HepG2 (cell line): ENCODE data around the gene PPA1. TPM values are rescaled to one million over a fixed set of nuclear protein-coding genes. Genes with fewer than 3 reads are reported as not detected.
A peak's percentile ranks its signal among the peaks of the same experiment; 100 is the strongest.
"Not testable (repeated sequence)": the region's sequence is repeated elsewhere in the genome, so short reads cannot be mapped to it uniquely, and the experiment has no call there.

Experiments used
- ATAC-seq: fragments of 200-7000 bp; cut with Tn5 transposase; 3 replicates; pipeline ENCODE4 v1.9.1; 2020; ENCODE audit warnings: mild to moderate bottlenecking, moderate library complexity
- BruUV-seq: library from RNA; stranded (reverse); fragments of 400-500 nt; replicated peaks from 2 replicates; lab custom pipeline; 2021; lab: Mats Ljungman, UMichigan
- CTCF ChIA-PET: fragments of 300-600 bp; formaldehyde crosslinking; extraction: SDS; loops from one replicate; lab custom pipeline; 2021; ENCODE audit warnings: low total read pairs, inconsistent platforms, low intra/inter-chr PET ratio; lab: Yijun Ruan, JAX
- POLR2A ChIA-PET: fragments of 350-600 bp; sonication (Branson Sonifier 250); formaldehyde crosslinking; loops from one replicate; lab custom pipeline; 2020; ENCODE audit warnings: antibody characterized with exemption, inconsistent platforms; lab: Yijun Ruan, JAX
- DNase-seq: peaks from one replicate; pipeline ENCODE4 v3.0.0-alpha.2; 2015; ENCODE audit warnings: low spot score
- FAIRE-seq: peaks from 3 replicates; lab custom pipeline; 2011; peaks lifted over from hg19 to GRCh38; lab: Jason Lieb, UNC
- H2AFZ ChIP-seq: one replicate; pipeline ENCODE4 v1.6.1; 2011; ENCODE audit warnings: low read length, inconsistent platforms
- H3K27ac ChIP-seq: fragments of 300-600 bp; 3 replicates; pipeline ENCODE4 v1.8.0; 2011; ENCODE audit warnings: mixed run types, mild to moderate bottlenecking, mixed read lengths, low read length, inconsistent platforms; ENCODE audit not compliant: insufficient read depth; ENCODE audit errors: extremely low read length
- H3K27me3 ChIP-seq, 2 experiments: fragments of 200-600 bp in 1 of 2; 2 replicates in 1 of 2; 3 replicates in 1 of 2; pipeline versions ENCODE4 v1.6.0 to v1.8.0; 2011; ENCODE audit warnings: low read length in 2 of 2, mild to moderate bottlenecking in 2 of 2, moderate library complexity in 2 of 2, inconsistent platforms in 1 of 2; ENCODE audit not compliant: insufficient read depth in 2 of 2, control insufficient read depth in 1 of 2
- H3K36me3 ChIP-seq, 2 experiments: fragments of 200-600 bp in 1 of 2; replicated peaks in 1 of 2; 2 replicates in 1 of 2; 3 replicates in 1 of 2; pipeline versions ENCODE4 v1.5.1 to v1.8.0; 2011; ENCODE audit warnings: low read length in 2 of 2, inconsistent platforms in 1 of 2; ENCODE audit not compliant: insufficient read depth in 2 of 2, control insufficient read depth in 1 of 2
- H3K4me1 ChIP-seq: 2 replicates; pipeline ENCODE4 v1.5.1; 2012; ENCODE audit warnings: low read length, inconsistent platforms; ENCODE audit not compliant: insufficient read depth
- H3K4me2 ChIP-seq: 2 replicates; pipeline ENCODE4 v1.6.0; 2011; ENCODE audit warnings: low read depth, low read length, inconsistent platforms
- H3K4me3 ChIP-seq, 3 experiments: fragments of 200-600 bp in 1 of 3; sonication (generic), shearing (Covaris generic) in 1 of 3; replicated peaks in 1 of 3; 2 replicates each; pipeline ENCODE4 v1.5.1; 2011 to 2016; ENCODE audit warnings: low read length in 3 of 3, inconsistent platforms in 2 of 3, low read depth in 2 of 3, mild to moderate bottlenecking in 2 of 3, control low read depth in 1 of 3, mixed read lengths in 1 of 3; ENCODE audit not compliant: insufficient read depth in 1 of 3
- H3K79me2 ChIP-seq: one replicate; pipeline ENCODE4 v1.6.1; 2011; ENCODE audit warnings: low read length, inconsistent platforms; ENCODE audit not compliant: insufficient read depth
- H3K9ac ChIP-seq: 2 replicates; pipeline ENCODE4 v1.6.0; 2011; ENCODE audit warnings: mild to moderate bottlenecking, low read depth, low read length, inconsistent platforms; ENCODE audit not compliant: insufficient read depth
- H3K9me3 ChIP-seq: 2 replicates; pipeline ENCODE4 v1.5.1; 2012; ENCODE audit warnings: mild to moderate bottlenecking, low read length
- H4K20me1 ChIP-seq: 2 replicates; pipeline ENCODE4 v1.6.0; 2011; ENCODE audit warnings: inconsistent platforms, mild to moderate bottlenecking, low read length, moderate library complexity; ENCODE audit not compliant: insufficient read depth
- SMARCE1 ChIP-seq: fragments of 450-650 bp; IDR thresholded peaks from 2 replicates; pipeline ENCODE4 v1.6.1; 2017; ENCODE audit warnings: borderline replicate concordance
- ZNF12 ChIP-seq: sonication (generic); formaldehyde crosslinking; IDR thresholded peaks from 2 replicates; pipeline ENCODE4 v1.5.0; 2020; ENCODE audit warnings: missing genetic modification reagents
- ZNF121 ChIP-seq: sonication (generic); formaldehyde crosslinking; IDR thresholded peaks from 2 replicates; pipeline ENCODE4 v1.5.0; 2020; ENCODE audit warnings: mild to moderate bottlenecking, missing genetic modification reagents
- WGBS: methylation state at CpG from one replicate; pipeline ENCODE4 v1.1.6; 2017; ENCODE audit warnings: low lambda C conversion rate; 5-methylcytosine and 5-hydroxymethylcytosine counted together
- in situ Hi-C: cut with HindIII; loops from 2 replicates; pipeline ENCODE4 v1.10.0; 2017; ENCODE audit warnings: low pct_unique_long_range_greater_than_20kb; ENCODE audit not compliant: extremely low pct_ligation_motif_present
- intact Hi-C: fragments of 100-400 bp; cut with micrococcal nuclease; formaldehyde crosslinking; loops from one replicate; pipeline ENCODE4 v1.10.0; 2022; ENCODE audit not compliant: unreplicated experiment
- polyA plus RNA-seq, 8 experiments: library from polyadenylated mRNA; depleted of rRNA in 3 of 8; stranded (reverse) in 7 of 8; unstranded in 1 of 8; fragments of >200 nt; fragmentation: Illumina TruSeq in 4 of 8; extraction: Trizol in 4 of 8; gene quantifications; 2 replicates each; pipeline versions ENCODE4 v1.2.1 to v1.2.3, GENCODE V29; 2011 to 2016; ENCODE audit warnings: low read depth in 4 of 8, missing spikeins in 1 of 8, mixed read lengths in 1 of 8; ENCODE audit not compliant: insufficient read depth in 1 of 8
- total RNA-seq, 5 experiments: library from RNA; depleted of rRNA; stranded (reverse); fragments of >200 nt; fragmentation: Illumina TruSeq; extraction: Trizol; gene quantifications; 2 replicates each; pipeline ENCODE4 v1.2.3, GENCODE V29; 2016; ENCODE audit warnings: low read depth in 1 of 5
- TF ChIP-seq, protein P1 (sequence below): sonication (generic); formaldehyde crosslinking; conservative IDR thresholded peaks from 2 replicates; pipeline ENCODE4 v1.4.0; 2020; ENCODE audit warnings: missing genetic modification reagents

PPA1 gene
- total and polyA plus RNA-seq, 2 of the 13 experiments (the other 11 are each of a cell fraction or from before 2014, with no cell fraction given): 136 to 250 TPM

- in situ Hi-C loops (no loop called here), intact Hi-C loops (no loop called here)
- Histone ChIP-seq H3K79me2 (no peaks in the 10 kb centered on the region), H3K27me3 (peaks cover 0 to 14% of the 10 kb centered on the region in 2 experiments; a peak in 2 of 5 replicates), H3K36me3 (no peaks in the 10 kb centered on the region), H4K20me1 (no peaks in the 10 kb centered on the region), H3K4me3 (no peak overlapping the region), H3K27ac (no peak overlapping the region), H3K9ac (no peak overlapping the region), H2AFZ (no peak overlapping the region), H3K4me2 (no peak overlapping the region), H3K9me3 (no peaks in the 10 kb centered on the region), H3K4me1 (peaks cover 16% of the 10 kb centered on the region)
- ATAC-seq: no peak
- POLR2A ChIA-PET: no interaction called here
- TF ChIP-seq SMARCE1 (no peak), ZNF12 (CRISPR knock-in tag) (peak; percentile 92), ZNF121 (CRISPR knock-in tag) (no peak)
- TF ChIP-seq, protein P1, sequence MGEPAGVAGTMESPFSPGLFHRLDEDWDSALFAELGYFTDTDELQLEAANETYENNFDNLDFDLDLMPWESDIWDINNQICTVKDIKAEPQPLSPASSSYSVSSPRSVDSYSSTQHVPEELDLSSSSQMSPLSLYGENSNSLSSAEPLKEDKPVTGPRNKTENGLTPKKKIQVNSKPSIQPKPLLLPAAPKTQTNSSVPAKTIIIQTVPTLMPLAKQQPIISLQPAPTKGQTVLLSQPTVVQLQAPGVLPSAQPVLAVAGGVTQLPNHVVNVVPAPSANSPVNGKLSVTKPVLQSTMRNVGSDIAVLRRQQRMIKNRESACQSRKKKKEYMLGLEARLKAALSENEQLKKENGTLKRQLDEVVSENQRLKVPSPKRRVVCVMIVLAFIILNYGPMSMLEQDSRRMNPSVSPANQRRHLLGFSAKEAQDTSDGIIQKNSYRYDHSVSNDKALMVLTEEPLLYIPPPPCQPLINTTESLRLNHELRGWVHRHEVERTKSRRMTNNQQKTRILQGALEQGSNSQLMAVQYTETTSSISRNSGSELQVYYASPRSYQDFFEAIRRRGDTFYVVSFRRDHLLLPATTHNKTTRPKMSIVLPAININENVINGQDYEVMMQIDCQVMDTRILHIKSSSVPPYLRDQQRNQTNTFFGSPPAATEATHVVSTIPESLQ: no peak
- 96% methylated on average over 3 of the region's 3 CpGs for WGBS
- FAIRE-seq: no peak
- BruUV-seq: no TSS peak
- CTCF ChIA-PET: no interaction called here
- no peak for DNase-seq
These were observed 7.9 kb upstream of the PPA1 start for GRCh38 chr10:70241081-70241480.

DNA sequence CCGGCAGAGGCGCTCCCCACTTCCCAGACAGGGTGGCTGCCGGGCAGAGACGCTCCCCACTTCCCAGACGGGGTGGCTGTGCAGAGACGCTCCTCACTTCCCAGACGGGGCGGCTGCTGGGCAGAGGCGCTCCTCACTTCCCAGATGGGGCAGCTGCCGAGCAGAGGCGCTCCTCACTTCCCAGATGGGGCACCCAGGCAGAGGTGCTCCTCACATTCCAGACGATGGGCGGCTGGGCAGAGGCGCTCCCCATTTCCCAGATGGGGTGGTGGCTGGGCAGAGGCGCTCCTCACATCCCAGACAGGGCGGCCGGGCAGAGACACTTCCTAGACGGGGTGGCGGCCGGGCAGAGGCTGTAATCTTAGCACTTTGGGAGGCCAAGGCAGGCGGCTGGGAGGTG lies 6.8 kb upstream of the PPA1 start:
- H4K20me1 ChIP-seq, CTCF ChIA-PET, H3K36me3 ChIP-seq, in situ Hi-C loops, H3K9ac ChIP-seq, H3K9me3 ChIP-seq, H3K27ac ChIP-seq, DNase-seq, POLR2A ChIA-PET, H3K4me3 ChIP-seq, H3K27me3 ChIP-seq, H3K79me2 ChIP-seq, BruUV-seq, H2AFZ ChIP-seq, H3K4me2 ChIP-seq, intact Hi-C loops, FAIRE-seq, ATAC-seq: not testable (repeated sequence)
- 100% methylated on average over 1 of the region's 21 CpGs for WGBS
- H3K4me1 ChIP-seq: peaks cover 23% of the 10 kb centered on the region

- intact Hi-C loops, H3K79me2 ChIP-seq, H3K9ac ChIP-seq, DNase-seq, H3K4me3 ChIP-seq, H3K27ac ChIP-seq, BruUV-seq, H3K36me3 ChIP-seq, POLR2A ChIA-PET, CTCF ChIA-PET, in situ Hi-C loops, ATAC-seq, H2AFZ ChIP-seq, FAIRE-seq, H3K4me2 ChIP-seq, H4K20me1 ChIP-seq, H3K27me3 ChIP-seq, H3K9me3 ChIP-seq: not testable (repeated sequence)
- peaks cover 29% of the 10 kb centered on the region for H3K4me1 ChIP-seq
- WGBS: 90% methylated on average over 4 of the region's 55 CpGs
These were observed 6.1 kb upstream of the PPA1 start for GRCh38 chr10:70239077-70239976.
